ENCODE data around the gene GNPTAB.
A peak's percentile ranks its signal among the peaks of the same experiment; 100 is the strongest.
"Not testable (repeated sequence)": the region's sequence is repeated elsewhere in the genome, so short reads cannot be mapped to it uniquely, and the experiment has no call there.

Gene GNPTAB

GRCh38 chr12:101838628-101839323 is 8.0 kb upstream of the GNPTAB start:
- H3K9me3 ChIP-seq (ENCODE audit: control insufficient read depth, insufficient read depth, low read length), result no peaks in the 10 kb centered on the region
- no peaks in the 10 kb centered on the region for H3K36me3 ChIP-seq (ENCODE audit: insufficient read depth, low read length)
- no peaks in the 10 kb centered on the region for H3K4me1 ChIP-seq (ENCODE audit: insufficient read depth, low read length)
- H3K9ac ChIP-seq (ENCODE audit: low read depth, low read length), result no peak overlapping the region

GRCh38 chr12:101832030-101832429 is 1.3 kb upstream of the GNPTAB start:
- H3K4me1 ChIP-seq (ENCODE audit: insufficient read depth, low read length), result no peaks in the 10 kb centered on the region
- no peaks in the 10 kb centered on the region for H3K9me3 ChIP-seq (ENCODE audit: control insufficient read depth, insufficient read depth, low read length)
- H3K9ac ChIP-seq (ENCODE audit: low read depth, low read length), result no peak overlapping the region
- no peaks in the 10 kb centered on the region for H3K36me3 ChIP-seq (ENCODE audit: insufficient read depth, low read length)

DNA sequence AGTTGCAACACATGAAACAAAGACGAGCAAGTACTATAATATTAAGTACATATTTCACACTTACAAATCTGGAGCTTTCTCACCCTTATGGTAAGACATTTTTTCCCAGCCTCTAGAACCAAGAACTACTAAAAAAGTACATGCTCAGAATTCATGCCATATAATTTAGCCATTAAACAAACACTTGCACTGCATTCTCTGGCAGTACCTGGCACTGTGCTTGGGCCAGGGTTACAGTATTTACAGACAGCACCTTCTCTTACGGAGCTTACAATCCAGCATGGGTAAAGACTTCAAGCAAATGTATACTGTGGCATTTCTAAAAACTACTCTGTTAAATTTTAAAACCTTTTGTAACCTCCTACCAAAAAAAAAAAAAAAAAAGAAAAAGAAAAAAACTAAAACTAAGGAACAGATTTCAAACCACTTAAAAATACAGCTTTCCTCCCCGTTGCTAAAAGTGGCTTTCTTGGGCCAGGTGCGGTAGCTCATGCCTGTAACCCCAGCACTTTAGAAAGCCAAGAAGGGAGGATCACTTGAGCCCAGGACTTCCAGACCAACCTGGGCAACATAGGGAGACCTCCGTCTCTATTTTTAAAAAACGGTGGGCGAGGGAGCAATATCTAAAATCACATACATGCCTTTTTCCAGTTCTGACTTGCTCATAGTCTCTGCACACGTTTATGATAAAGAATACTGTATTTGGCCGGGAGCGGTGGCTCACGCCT is 956 bp downstream of the GNPTAB start:
- Histone ChIP-seq H3K36me3 (ENCODE audit: insufficient read depth, low read length) (no peaks in the 10 kb centered on the region), H3K4me1 (ENCODE audit: insufficient read depth, low read length) (peaks cover 12% of the 10 kb centered on the region), H3K9ac (ENCODE audit: low read depth, low read length) (peak overlapping the region; percentile 80), H3K9me3 (ENCODE audit: control insufficient read depth, insufficient read depth, low read length) (no peaks in the 10 kb centered on the region)

- Histone ChIP-seq H3K36me3 (ENCODE audit: insufficient read depth, low read length) (no peaks in the 10 kb centered on the region), H3K9ac (ENCODE audit: low read depth, low read length) (no peak overlapping the region), H3K9me3 (ENCODE audit: control insufficient read depth, insufficient read depth, low read length) (no peaks in the 10 kb centered on the region), H3K4me1 (ENCODE audit: insufficient read depth, low read length) (peaks cover 21% of the 10 kb centered on the region)
Measured at GRCh38 chr12:101828463-101829196, 2.1 kb downstream of the GNPTAB start.

DNA sequence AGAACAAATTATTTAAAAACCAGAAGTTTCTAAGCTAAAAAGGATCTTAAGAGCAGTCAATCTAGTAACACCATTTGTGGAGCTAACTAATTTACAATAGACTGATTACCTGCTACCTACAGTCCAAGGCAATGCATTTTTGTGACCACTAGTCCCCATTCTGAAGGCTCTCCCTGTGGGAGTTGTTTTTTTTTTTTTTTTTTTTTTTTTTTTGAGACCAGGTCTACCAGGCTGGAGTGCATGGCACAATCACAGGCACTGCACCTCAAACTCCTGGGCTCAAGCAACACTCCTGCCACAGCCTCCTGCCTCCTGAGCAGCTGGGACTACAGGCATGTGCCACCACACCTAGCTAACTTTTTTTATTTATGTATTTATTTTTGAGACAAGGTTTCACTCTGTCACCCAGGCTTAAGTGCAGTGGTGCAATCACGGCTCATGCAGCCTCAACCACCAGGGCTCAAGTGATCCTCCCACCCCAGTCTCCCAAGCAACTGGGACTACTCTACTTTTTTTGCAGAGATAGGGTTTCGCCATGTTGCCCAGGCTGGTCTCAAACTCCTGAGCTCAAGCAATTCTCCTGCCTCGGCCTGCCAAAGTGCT is 3.9 kb downstream of the GNPTAB start:
- H3K9me3 ChIP-seq (ENCODE audit: control insufficient read depth, insufficient read depth, low read length), result no peaks in the 10 kb centered on the region
- no peaks in the 10 kb centered on the region for H3K36me3 ChIP-seq (ENCODE audit: insufficient read depth, low read length)
- H3K4me1 ChIP-seq (ENCODE audit: insufficient read depth, low read length), result peaks cover 34% of the 10 kb centered on the region
- no peak overlapping the region for H3K9ac ChIP-seq (ENCODE audit: low read depth, low read length)

DNA sequence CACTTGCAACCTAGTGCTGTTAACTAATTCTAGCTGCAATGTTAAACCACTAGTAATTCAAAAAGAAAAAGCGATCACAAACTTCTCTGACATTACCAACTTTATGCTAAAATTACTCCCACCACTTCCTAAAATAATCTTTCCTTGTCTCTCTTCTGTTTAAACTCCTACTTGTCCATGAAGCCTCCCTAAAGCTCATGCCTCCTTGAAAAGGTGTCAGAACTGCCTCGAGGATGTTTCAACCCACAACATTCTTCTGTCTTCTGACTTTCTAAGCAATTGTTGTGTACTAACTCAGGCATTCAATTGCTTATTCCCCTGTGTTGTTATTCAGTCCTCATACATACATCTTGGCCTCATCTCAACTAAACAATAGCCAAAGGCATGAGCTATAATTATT is 5.9 kb downstream of the GNPTAB start:
- H3K4me1 ChIP-seq (ENCODE audit: insufficient read depth, low read length), result peaks cover 34% of the 10 kb centered on the region
- H3K9me3 ChIP-seq (ENCODE audit: control insufficient read depth, insufficient read depth, low read length), result no peaks in the 10 kb centered on the region
- H3K36me3 ChIP-seq (ENCODE audit: insufficient read depth, low read length), result no peaks in the 10 kb centered on the region
- no peak overlapping the region for H3K9ac ChIP-seq (ENCODE audit: low read depth, low read length)

DNA sequence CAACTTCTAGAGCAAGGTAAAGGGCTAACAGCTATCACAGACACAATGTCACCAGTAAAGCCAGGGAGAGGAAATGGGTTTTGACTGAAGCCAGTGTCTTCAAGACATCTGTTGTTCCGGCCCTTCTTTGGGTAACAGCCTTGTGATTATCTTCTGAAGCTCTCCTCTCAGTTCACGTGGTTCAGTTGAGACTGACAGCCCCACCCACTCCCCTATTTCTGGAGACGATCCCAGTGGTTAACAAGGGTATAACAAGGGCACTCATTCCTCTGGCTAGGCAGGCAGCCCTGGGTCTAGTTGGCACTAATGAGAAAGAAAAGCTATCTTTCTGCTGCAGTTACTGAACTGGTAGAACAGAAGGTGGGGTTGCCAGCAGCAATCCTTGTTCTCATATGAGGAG is 6.9 kb downstream of the GNPTAB start:
- Histone ChIP-seq H3K9ac (ENCODE audit: low read depth, low read length) (no peak overlapping the region), H3K36me3 (ENCODE audit: insufficient read depth, low read length) (no peaks in the 10 kb centered on the region), H3K9me3 (ENCODE audit: control insufficient read depth, insufficient read depth, low read length) (no peaks in the 10 kb centered on the region), H3K4me1 (ENCODE audit: insufficient read depth, low read length) (peaks cover 34% of the 10 kb centered on the region)

DNA sequence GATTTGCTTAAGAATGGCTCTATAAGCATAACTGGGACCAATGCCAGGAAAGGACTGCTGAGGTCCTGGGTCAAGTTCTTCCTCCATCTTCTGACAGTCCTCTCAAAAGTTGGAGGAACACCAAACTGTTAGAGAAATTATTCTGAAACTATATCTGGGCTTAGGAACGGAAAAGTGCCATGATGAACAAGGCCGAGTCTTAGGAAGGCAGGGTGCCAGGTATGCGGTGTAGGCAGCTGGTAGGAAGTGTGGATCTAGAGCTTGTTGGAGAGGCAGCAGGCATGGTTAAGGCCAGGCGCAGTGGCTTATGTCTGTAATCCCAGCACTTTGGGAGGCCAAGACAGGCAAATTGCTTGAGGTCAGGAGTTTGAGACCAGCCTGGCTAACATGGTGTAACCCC is 7.7 kb downstream of the GNPTAB start:
- Histone ChIP-seq H3K9me3 (ENCODE audit: control insufficient read depth, insufficient read depth, low read length) (no peaks in the 10 kb centered on the region), H3K36me3 (ENCODE audit: insufficient read depth, low read length) (no peaks in the 10 kb centered on the region), H3K9ac (ENCODE audit: low read depth, low read length) (no peak overlapping the region), H3K4me1 (ENCODE audit: insufficient read depth, low read length) (peaks cover 34% of the 10 kb centered on the region)

DNA sequence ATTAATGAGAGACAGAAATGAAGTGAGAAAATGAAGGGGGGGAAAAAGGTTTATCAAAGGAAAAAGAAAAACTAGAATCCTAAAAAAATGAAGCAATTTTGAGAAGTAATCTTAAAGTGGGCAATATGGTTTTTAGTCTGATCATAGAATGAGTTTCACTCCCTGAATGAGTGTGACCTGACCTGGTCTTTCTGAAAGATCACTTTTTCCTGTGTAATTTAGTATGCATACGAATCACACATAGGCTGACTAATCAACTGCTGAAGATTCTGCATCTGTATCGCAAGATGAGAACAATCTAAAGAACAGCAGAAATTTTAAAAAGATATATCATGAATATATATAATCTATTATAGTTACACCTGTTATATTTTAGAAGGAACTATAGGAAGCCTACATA is 11.3 kb downstream of the GNPTAB start:
- Histone ChIP-seq H3K9me3 (ENCODE audit: control insufficient read depth, insufficient read depth, low read length) (no peaks in the 10 kb centered on the region), H3K4me1 (ENCODE audit: insufficient read depth, low read length) (peaks cover 18% of the 10 kb centered on the region), H3K36me3 (ENCODE audit: insufficient read depth, low read length) (no peaks in the 10 kb centered on the region), H3K9ac (ENCODE audit: low read depth, low read length) (no peak overlapping the region)

DNA sequence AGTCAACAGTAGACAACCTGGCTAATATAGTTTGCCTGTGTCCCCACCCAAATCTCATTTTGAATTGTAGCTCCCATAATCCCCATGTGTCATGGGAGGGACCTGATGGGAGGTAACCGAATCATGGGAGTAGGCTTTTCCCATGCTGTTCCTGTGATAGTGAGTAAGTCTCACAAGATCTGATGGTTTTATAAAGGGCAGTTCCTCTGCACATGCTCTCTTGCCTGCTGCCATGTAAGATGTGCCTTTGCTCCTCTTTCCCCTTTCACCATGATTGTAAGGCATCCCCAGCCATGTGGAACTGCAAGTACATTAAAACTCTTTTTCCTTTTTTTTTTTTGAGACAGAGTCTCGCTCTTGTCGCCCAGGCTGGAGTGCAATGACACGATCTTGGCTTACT is 12.1 kb downstream of the GNPTAB start:
- H3K9me3 ChIP-seq (ENCODE audit: control insufficient read depth, insufficient read depth, low read length); H3K9ac ChIP-seq (ENCODE audit: low read depth, low read length); H3K36me3 ChIP-seq (ENCODE audit: insufficient read depth, low read length): not testable (repeated sequence)
- peaks cover 13% of the 10 kb centered on the region for H3K4me1 ChIP-seq (ENCODE audit: insufficient read depth, low read length)

DNA sequence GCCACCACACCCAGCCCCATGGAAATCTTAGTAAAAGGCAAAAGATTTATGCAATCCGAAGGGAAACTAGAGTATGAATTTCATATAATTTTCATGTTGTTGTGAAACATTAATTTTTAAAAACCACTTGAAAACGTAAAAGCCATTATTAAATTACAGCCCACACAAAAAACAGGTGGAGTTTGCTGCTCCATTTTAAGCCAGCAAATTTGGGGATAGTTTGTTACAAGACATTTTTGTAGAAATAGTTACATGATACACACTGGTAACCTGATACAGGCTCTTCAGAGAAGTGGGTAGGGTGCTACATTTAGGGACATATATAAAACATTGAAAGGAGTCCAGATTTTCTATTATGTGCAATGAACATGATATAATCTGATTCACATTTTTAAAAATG is 17.6 kb downstream of the GNPTAB start:
- Histone ChIP-seq H3K9ac (ENCODE audit: low read depth, low read length) (no peak overlapping the region), H3K9me3 (ENCODE audit: control insufficient read depth, insufficient read depth, low read length) (no peaks in the 10 kb centered on the region)

GRCh38 chr12:101812716-101813115 is 18.0 kb downstream of the GNPTAB start:
- not testable (repeated sequence) for H3K4me1 ChIP-seq (ENCODE audit: insufficient read depth, low read length); H3K36me3 ChIP-seq (ENCODE audit: insufficient read depth, low read length); H3K9me3 ChIP-seq (ENCODE audit: control insufficient read depth, insufficient read depth, low read length); H3K9ac ChIP-seq (ENCODE audit: low read depth, low read length)

More for the DNA sequence above, 17.6 kb downstream of the GNPTAB start:
- H3K4me1 ChIP-seq (ENCODE audit: insufficient read depth, low read length), result no peaks in the 10 kb centered on the region
- H3K36me3 ChIP-seq (ENCODE audit: insufficient read depth, low read length), result no peaks in the 10 kb centered on the region

GRCh38 chr12:101811342-101811741 is 19.4 kb downstream of the GNPTAB start:
- not testable (repeated sequence) for H3K9me3 ChIP-seq (ENCODE audit: control insufficient read depth, insufficient read depth, low read length); H3K9ac ChIP-seq (ENCODE audit: low read depth, low read length); H3K4me1 ChIP-seq (ENCODE audit: insufficient read depth, low read length); H3K36me3 ChIP-seq (ENCODE audit: insufficient read depth, low read length)

- H3K9ac ChIP-seq (ENCODE audit: low read depth, low read length), result no peak overlapping the region
- no peaks in the 10 kb centered on the region for H3K9me3 ChIP-seq (ENCODE audit: control insufficient read depth, insufficient read depth, low read length)
- peaks cover 7% of the 10 kb centered on the region; the same call in 1 of the 2 replicates for H3K4me1 ChIP-seq (ENCODE audit: insufficient read depth, low read length)
- no peaks in the 10 kb centered on the region for H3K36me3 ChIP-seq (ENCODE audit: insufficient read depth, low read length)
Measured at GRCh38 chr12:101809208-101809607, 21.6 kb downstream of the GNPTAB start.
